HEK293T (cell line): ENCODE data around the gene PLTP.

Experiments
- FOXA1 ChIP-seq: fragments of 450-650 bp; IDR thresholded peaks from 2 replicates; pipeline ENCODE4 v1.6.1; 2016; ENCODE audit warnings: mild to moderate bottlenecking
- FOXK2 ChIP-seq: fragments of 450-650 bp; IDR thresholded peaks from 2 replicates; pipeline ENCODE4 v1.6.1; 2016; ENCODE audit warnings: mild to moderate bottlenecking
- SUZ12 ChIP-seq: fragments of 450-650 bp; IDR thresholded peaks from 2 replicates; pipeline ENCODE4 v1.6.1; 2016; ENCODE audit warnings: mild to moderate bottlenecking

- no peak for TF ChIP-seq SUZ12
- TF ChIP-seq FOXK2, result no peak
- TF ChIP-seq FOXA1, result no peak
Measured at GRCh38 chr20:45944151-45944964, 32.4 kb upstream of the PLTP start.
